SH-SY5Y (cell line): Measurements from ENCODE around the gene RFWD3.

Experiments used
- GATA2 ChIP-seq: IDR thresholded peaks from 2 replicates; pipeline ENCODE4 v1.6.1; 2011; ENCODE audit warnings: mild to moderate bottlenecking, low read depth, low read length
- GATA3 ChIP-seq: IDR thresholded peaks from 2 replicates; pipeline ENCODE4 v1.6.1; 2011; ENCODE audit warnings: low read depth, mild to moderate bottlenecking, low read length, moderate library complexity

DNA sequence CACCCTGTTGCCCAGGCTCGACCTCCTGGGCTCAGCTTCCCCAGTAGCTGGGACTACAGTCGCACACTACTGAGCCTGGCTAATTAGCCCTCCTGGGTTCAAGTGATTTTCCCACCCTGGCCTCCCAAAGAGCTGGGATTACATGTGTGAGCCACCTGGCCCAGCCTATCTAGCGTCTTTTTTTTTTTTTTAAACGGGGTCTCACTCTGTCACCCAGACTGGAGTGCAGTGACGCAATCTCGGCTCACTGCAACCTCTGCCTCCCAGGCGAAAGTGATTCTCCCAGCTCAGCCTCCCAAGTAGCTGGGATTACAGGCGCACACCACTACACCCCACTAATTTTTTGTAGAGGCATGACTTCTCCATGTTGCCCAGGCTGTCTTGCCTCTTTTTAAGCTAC is 93.1 kb downstream of the RFWD3 start:
- TF ChIP-seq GATA3 (no peak), GATA2 (no peak)
